SK-N-SH (cell line): Measurements from ENCODE around the gene DENND2D. TPM values are rescaled to one million over a fixed set of nuclear protein-coding genes. Genes with fewer than 3 reads are reported as not detected.

Experiments used
- CTCF ChIA-PET: fragments of 300-600, 350-600 bp; formaldehyde crosslinking; extraction: SDS; loops from one replicate; lab custom pipeline; 2021; lab: Yijun Ruan, JAX
- POLR2A ChIA-PET: fragments of 350-600 bp; sonication (Branson Sonifier 250); formaldehyde crosslinking; extraction: SDS; loops from one replicate; lab custom pipeline; 2020; ENCODE audit warnings: antibody characterized with exemption, inconsistent platforms; lab: Yijun Ruan, JAX
- DNase-seq: peaks from one replicate; pipeline ENCODE4 v3.0.0; 2012
- H2AFZ ChIP-seq: fragments of 200-600 bp; sonication (generic); 2 replicates; pipeline ENCODE4 v1.8.1; 2016; ENCODE audit warnings: antibody characterized with exemption, mild to moderate bottlenecking, low read depth
- H3F3A ChIP-seq: fragments of 200-600 bp; sonication (generic); replicated peaks from 2 replicates; pipeline ENCODE3; 2016; ENCODE audit warnings: antibody characterized with exemption, mild to moderate bottlenecking; ENCODE audit not compliant: insufficient read depth
- H3K27ac ChIP-seq, 2 experiments: fragments of 200-500 bp in 1 of 2; fragments of 200-600 bp in 1 of 2; sonication (Bioruptor generic) in 1 of 2; sonication (generic), shearing (Covaris generic) in 1 of 2; 2 replicates each; pipeline versions ENCODE4 v1.5.1 to v1.6.1; 2014 to 2016; ENCODE audit warnings: low read depth in 2 of 2, inconsistent platforms in 1 of 2, low read length in 1 of 2, mild to moderate bottlenecking in 1 of 2, mixed read lengths in 1 of 2
- H3K27me3 ChIP-seq: fragments of 200-600 bp; sonication (generic), shearing (Covaris generic); 2 replicates; pipeline ENCODE4 v1.6.1; 2016; ENCODE audit warnings: mixed run types; ENCODE audit not compliant: insufficient read depth
- H3K36me3 ChIP-seq, 2 experiments: fragments of 200-500 bp in 1 of 2; fragments of 200-600 bp in 1 of 2; sonication (Bioruptor generic) in 1 of 2; sonication (generic) in 1 of 2; replicated peaks in 1 of 2; 2 replicates each; pipeline versions ENCODE3 to v1.5.1; 2014 to 2016; ENCODE audit warnings: low read length in 1 of 2, mild to moderate bottlenecking in 1 of 2; ENCODE audit not compliant: insufficient read depth in 2 of 2, control insufficient read depth in 1 of 2
- H3K4me1 ChIP-seq, 2 experiments: fragments of 200-500 bp in 1 of 2; fragments of 200-600 bp in 1 of 2; sonication (Bioruptor generic) in 1 of 2; sonication (generic), shearing (Covaris generic) in 1 of 2; 2 replicates each; pipeline versions ENCODE4 v1.5.1 to v1.6.1; 2014 to 2016; ENCODE audit warnings: low read depth in 1 of 2, low read length in 1 of 2, mixed run types in 1 of 2; ENCODE audit not compliant: insufficient read depth in 2 of 2, control insufficient read depth in 1 of 2
- H3K4me2 ChIP-seq: fragments of 200-600 bp; sonication (generic), shearing (Covaris generic); 2 replicates; pipeline ENCODE4 v1.6.1; 2017; ENCODE audit warnings: mixed run types
- H3K4me3 ChIP-seq, 2 experiments: fragments of 200-500 bp in 1 of 2; fragments of 200-600 bp in 1 of 2; sonication (Bioruptor generic) in 1 of 2; sonication (generic), shearing (Covaris generic) in 1 of 2; 2 replicates each; pipeline versions ENCODE4 v1.5.1 to v1.8.1; 2014 to 2016; ENCODE audit warnings: low read depth in 2 of 2, inconsistent platforms in 1 of 2, low read length in 1 of 2, mild to moderate bottlenecking in 1 of 2, mixed read lengths in 1 of 2, moderate library complexity in 1 of 2
- H3K79me2 ChIP-seq: fragments of 200-600 bp; sonication (generic); 2 replicates; pipeline ENCODE4 v1.8.1; 2017; ENCODE audit warnings: mild to moderate bottlenecking; ENCODE audit not compliant: insufficient read depth
- H3K9ac ChIP-seq: fragments of 200-600 bp; sonication (generic); 2 replicates; pipeline ENCODE4 v1.6.1; 2017; ENCODE audit warnings: mixed run types
- H3K9me2 ChIP-seq: fragments of 200-600 bp; sonication (generic); 2 replicates; pipeline ENCODE4 v1.6.1; 2017; ENCODE audit warnings: mixed run types
- H3K9me3 ChIP-seq: fragments of 200-600 bp; sonication (generic); 2 replicates; pipeline ENCODE4 v1.6.1; 2017; ENCODE audit warnings: mixed run types, mild to moderate bottlenecking, moderate library complexity
- H4K20me1 ChIP-seq: fragments of 200-600 bp; sonication (generic); 2 replicates; pipeline ENCODE4 v1.6.1; 2017; ENCODE audit warnings: mild to moderate bottlenecking, mixed run types; ENCODE audit not compliant: insufficient read depth
- CTCF ChIP-seq: fragments of 200-600 bp; sonication (generic); IDR thresholded peaks from 2 replicates; pipeline ENCODE4 v1.6.1; 2017; ENCODE audit warnings: antibody characterized with exemption, mild to moderate bottlenecking, moderate library complexity
- EP300 ChIP-seq, 2 experiments: IDR thresholded peaks; 2 replicates each; pipeline versions ENCODE4 v1.4.0 to v1.6.1; 2012; ENCODE audit warnings: borderline replicate concordance in 1 of 2, low read depth in 1 of 2, low read length in 1 of 2
- EZH2phosphoT487 ChIP-seq: fragments of 200-600 bp; sonication (generic); IDR thresholded peaks from 2 replicates; pipeline ENCODE4 v1.6.1; 2017; ENCODE audit warnings: low read depth, mixed run types, mild to moderate bottlenecking, antibody characterized with exemption, moderate library complexity, borderline replicate concordance
- MXI1 ChIP-seq: IDR thresholded peaks from 2 replicates; pipeline ENCODE4 v1.6.1; 2012; ENCODE audit warnings: mild to moderate bottlenecking, low read depth, low read length, improper control_type of control experiment
- NFIC ChIP-seq: IDR thresholded peaks from 2 replicates; pipeline ENCODE4 v1.4.0; 2012; ENCODE audit warnings: borderline replicate concordance
- SIN3A ChIP-seq: IDR thresholded peaks from 2 replicates; pipeline ENCODE4 v1.6.1; 2012; ENCODE audit warnings: low read depth, mild to moderate bottlenecking, low read length, moderate library complexity, borderline replicate concordance
- SMC3 ChIP-seq: IDR thresholded peaks from 2 replicates; pipeline ENCODE4 v1.6.1; 2012; ENCODE audit warnings: low read depth, low read length, improper control_type of control experiment
- USF2 ChIP-seq: fragments of 150-350 bp; IDR thresholded peaks from 2 replicates; pipeline ENCODE4 v1.6.1; 2017; ENCODE audit warnings: antibody characterized with exemption, low read length, low read depth, borderline replicate concordance
- WGBS: methylation state at CpG from one replicate; pipeline ENCODE4 v1.1.6; 2017; ENCODE audit warnings: low lambda C conversion rate; 5-methylcytosine and 5-hydroxymethylcytosine counted together
- polyA plus RNA-seq, 3 experiments: library from polyadenylated mRNA; depleted of rRNA; stranded (reverse); fragments of >200 nt; gene quantifications; 2 replicates each; pipeline ENCODE4 v1.2.3, GENCODE V29; 2012
- TF ChIP-seq, protein P1 (sequence below): fragments of 150-350 bp; IDR thresholded peaks from 2 replicates; pipeline ENCODE4 v1.6.1; 2016; ENCODE audit warnings: mild to moderate bottlenecking, low read depth, low read length
- TF ChIP-seq, protein P2 (sequence below): IDR thresholded peaks from 2 replicates; pipeline ENCODE4 v1.4.0; 2012; ENCODE audit warnings: low read depth

Gene DENND2D
- polyA plus RNA-seq, 1 of the 3 experiments (the other 2 are of a cell fraction): 1.3 TPM

GRCh38 chr1:111205714-111206050 lies 5.2 kb upstream of the DENND2D start:
- no peak overlapping the region for H3K9ac ChIP-seq
- H3K9me3 ChIP-seq: no peaks in the 10 kb centered on the region
- H3K4me3 ChIP-seq: no peak overlapping the region
- no peaks in the 10 kb centered on the region for H4K20me1 ChIP-seq
- DNase-seq: no peak
- H3K9me2 ChIP-seq: no peaks in the 10 kb centered on the region
- no peaks in the 10 kb centered on the region for H3F3A ChIP-seq
- TF ChIP-seq CTCF (no peak), MXI1 (no peak), EZH2phosphoT487 (no peak), NFIC (no peak), USF2 (no peak), SMC3 (no peak), EP300 (IDR thresholded peaks at IDR 0.05; ENCODE audit: borderline replicate concordance in 1 of 2, low read depth in 1 of 2, low read length in 1 of 2) (no peak)
- TF ChIP-seq, protein P1, sequence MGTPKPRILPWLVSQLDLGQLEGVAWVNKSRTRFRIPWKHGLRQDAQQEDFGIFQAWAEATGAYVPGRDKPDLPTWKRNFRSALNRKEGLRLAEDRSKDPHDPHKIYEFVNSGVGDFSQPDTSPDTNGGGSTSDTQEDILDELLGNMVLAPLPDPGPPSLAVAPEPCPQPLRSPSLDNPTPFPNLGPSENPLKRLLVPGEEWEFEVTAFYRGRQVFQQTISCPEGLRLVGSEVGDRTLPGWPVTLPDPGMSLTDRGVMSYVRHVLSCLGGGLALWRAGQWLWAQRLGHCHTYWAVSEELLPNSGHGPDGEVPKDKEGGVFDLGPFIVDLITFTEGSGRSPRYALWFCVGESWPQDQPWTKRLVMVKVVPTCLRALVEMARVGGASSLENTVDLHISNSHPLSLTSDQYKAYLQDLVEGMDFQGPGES: no peak
- TF ChIP-seq, protein P2, sequence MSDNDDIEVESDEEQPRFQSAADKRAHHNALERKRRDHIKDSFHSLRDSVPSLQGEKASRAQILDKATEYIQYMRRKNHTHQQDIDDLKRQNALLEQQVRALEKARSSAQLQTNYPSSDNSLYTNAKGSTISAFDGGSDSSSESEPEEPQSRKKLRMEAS: no peak
- ChIA-PET CTCF (no interaction called here), POLR2A (no interaction called here)
- WGBS: 68% methylated on average over 2 of the region's 2 CpGs
- no peak overlapping the region for H3K4me2 ChIP-seq
- H3K79me2 ChIP-seq: no peaks in the 10 kb centered on the region
- H3K27ac ChIP-seq: no peak overlapping the region
- H3K36me3 ChIP-seq: no peaks in the 10 kb centered on the region
- H2AFZ ChIP-seq: no peak overlapping the region
- no peaks in the 10 kb centered on the region for H3K27me3 ChIP-seq
- no peaks in the 10 kb centered on the region; a peak in 1 of 4 replicates for H3K4me1 ChIP-seq

GRCh38 chr1:111204983-111205713 lies 4.7 kb upstream of the DENND2D start:
- no peaks in the 10 kb centered on the region; a peak in 1 of 4 replicates for H3K4me1 ChIP-seq
- no peaks in the 10 kb centered on the region for H3K27me3 ChIP-seq
- no peak overlapping the region for H3K27ac ChIP-seq
- H3K36me3 ChIP-seq: no peaks in the 10 kb centered on the region
- POLR2A ChIA-PET: no interaction called here
- H4K20me1 ChIP-seq: no peaks in the 10 kb centered on the region
- no peaks in the 10 kb centered on the region for H3K9me2 ChIP-seq
- no peaks in the 10 kb centered on the region for H3F3A ChIP-seq
- H3K9me3 ChIP-seq: no peaks in the 10 kb centered on the region
- no peak overlapping the region for H2AFZ ChIP-seq
- no peak for TF ChIP-seq SIN3A
- TF ChIP-seq, all 33 proteins: peak for 0
- H3K9ac ChIP-seq: no peak overlapping the region
- peak overlapping the region; percentile 77; the same call in 1 of the 2 replicates for H3K4me2 ChIP-seq
- CTCF ChIA-PET: no interaction called here
- DNase-seq: no peak
- no peaks in the 10 kb centered on the region for H3K79me2 ChIP-seq
- 75% methylated on average over 9 of the region's 9 CpGs for WGBS
- no peak overlapping the region for H3K4me3 ChIP-seq
